ENCODE results near the gene PLCL2. TPM values are rescaled to one million over a fixed set of nuclear protein-coding genes. Genes with fewer than 3 reads are reported as not detected.
A peak's percentile ranks its signal among the peaks of the same experiment; 100 is the strongest.
"Not testable (repeated sequence)": the region's sequence is repeated elsewhere in the genome, so short reads cannot be mapped to it uniquely, and the experiment has no call there.

The PLCL2 gene
- polyA plus RNA-seq, 4 donors, result 4.0 to 16.2 (median 10.4) TPM

- no peak for DNase-seq
- Histone ChIP-seq H3K27ac (ENCODE audit: low read depth in 1 of 3, low read length in 2 of 3) (no peak overlapping the region), H3K4me1 (ENCODE audit: control insufficient read depth in 3 of 3, insufficient read depth in 2 of 3, low read depth in 1 of 3, low read length in 2 of 3) (peaks cover 0 to 7% (median 4%) of the 10 kb centered on the region in 3 donors), H3K36me3 (ENCODE audit: control insufficient read depth in 3 of 3, insufficient read depth in 2 of 3, low read depth in 1 of 3, low read length in 3 of 3) (no peaks in the 10 kb centered on the region), H3K27me3 (ENCODE audit: control insufficient read depth in 3 of 3, insufficient read depth in 3 of 3, low read length in 3 of 3) (no peaks in the 10 kb centered on the region), H3K4me3 (ENCODE audit: low read depth in 1 of 3, low read length in 3 of 3) (no peak overlapping the region), H3K9me3 (ENCODE audit: control insufficient read depth in 2 of 2, insufficient read depth in 1 of 2, low read depth in 1 of 2, low read length in 1 of 2) (no peaks in the 10 kb centered on the region)
- no peak for FAIRE-seq
- WGBS, 3 donors, result 92 to 94% (median 92%) methylated on average over 7 of the region's 7 CpGs
Observed at GRCh38 chr3:16940769-16941700, 56.3 kb downstream of the PLCL2 start.

- no peak overlapping the region for H3K27ac ChIP-seq (ENCODE audit: low read depth in 1 of 3, low read length in 2 of 3)
- no peaks in the 10 kb centered on the region for H3K9me3 ChIP-seq (ENCODE audit: control insufficient read depth in 2 of 2, insufficient read depth in 1 of 2, low read depth in 1 of 2, low read length in 1 of 2)
- no peak for FAIRE-seq
- no peak for DNase-seq
- H3K4me3 ChIP-seq (ENCODE audit: low read depth in 1 of 3, low read length in 3 of 3), result no peak overlapping the region
- peaks cover 0 to 4% (median 4%) of the 10 kb centered on the region in 3 donors for H3K4me1 ChIP-seq (ENCODE audit: control insufficient read depth in 3 of 3, insufficient read depth in 2 of 3, low read depth in 1 of 3, low read length in 2 of 3)
- no peaks in the 10 kb centered on the region for H3K36me3 ChIP-seq (ENCODE audit: control insufficient read depth in 3 of 3, insufficient read depth in 2 of 3, low read depth in 1 of 3, low read length in 3 of 3)
- no peaks in the 10 kb centered on the region for H3K27me3 ChIP-seq (ENCODE audit: control insufficient read depth in 3 of 3, insufficient read depth in 3 of 3, low read length in 3 of 3)
- 12 to 42% (median 21%) methylated on average over 1 of the region's 1 CpG for WGBS, 3 donors
Observed at GRCh38 chr3:16942955-16943354, 58.2 kb downstream of the PLCL2 start.

DNA sequence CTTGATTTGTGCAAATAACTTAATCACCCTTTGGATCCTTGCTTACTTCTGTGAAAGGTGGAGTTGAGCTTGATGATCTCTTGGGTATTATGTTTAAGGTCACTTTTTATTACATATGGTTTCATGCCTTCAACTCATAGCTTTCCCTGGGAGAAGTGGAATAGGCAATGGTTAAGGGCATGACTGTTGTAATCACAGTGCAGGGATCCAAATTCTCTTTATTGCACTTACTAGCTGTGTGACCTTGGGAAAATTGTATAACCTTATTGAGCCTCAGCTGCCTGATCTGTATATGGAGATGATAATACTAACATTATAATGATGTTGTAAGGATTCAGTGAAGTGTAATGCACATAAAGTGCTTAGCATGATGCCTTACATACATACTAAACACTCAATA lies 59.1 kb downstream of the PLCL2 start:
- H3K9me3 ChIP-seq (ENCODE audit: control insufficient read depth in 2 of 2, insufficient read depth in 1 of 2, low read depth in 1 of 2, low read length in 1 of 2), result no peaks in the 10 kb centered on the region
- no peak overlapping the region for H3K27ac ChIP-seq (ENCODE audit: low read depth in 1 of 3, low read length in 2 of 3)
- H3K4me3 ChIP-seq (ENCODE audit: low read depth in 1 of 3, low read length in 3 of 3), result no peak overlapping the region
- H3K27me3 ChIP-seq (ENCODE audit: control insufficient read depth in 3 of 3, insufficient read depth in 3 of 3, low read length in 3 of 3), result no peaks in the 10 kb centered on the region
- no peaks in the 10 kb centered on the region for H3K36me3 ChIP-seq (ENCODE audit: control insufficient read depth in 3 of 3, insufficient read depth in 2 of 3, low read depth in 1 of 3, low read length in 3 of 3)
- FAIRE-seq (no peak), DNase-seq (peak; percentile 15 to 27)
- H3K4me1 ChIP-seq (ENCODE audit: control insufficient read depth in 3 of 3, insufficient read depth in 2 of 3, low read depth in 1 of 3, low read length in 2 of 3), result peaks cover 0 to 4% (median 0%) of the 10 kb centered on the region in 3 donors

GRCh38 chr3:16944356-16944755 lies 59.6 kb downstream of the PLCL2 start:
- H3K27ac ChIP-seq (ENCODE audit: low read depth in 1 of 3, low read length in 2 of 3), result no peak overlapping the region
- DNase-seq, result peak in 1 of 2 donors; percentile 8
- H3K27me3 ChIP-seq (ENCODE audit: control insufficient read depth in 3 of 3, insufficient read depth in 3 of 3, low read length in 3 of 3), result no peaks in the 10 kb centered on the region
- H3K9me3 ChIP-seq (ENCODE audit: control insufficient read depth in 2 of 2, insufficient read depth in 1 of 2, low read depth in 1 of 2, low read length in 1 of 2), result no peaks in the 10 kb centered on the region
- H3K4me3 ChIP-seq (ENCODE audit: low read depth in 1 of 3, low read length in 3 of 3), result no peak overlapping the region
- no peaks in the 10 kb centered on the region for H3K36me3 ChIP-seq (ENCODE audit: control insufficient read depth in 3 of 3, insufficient read depth in 2 of 3, low read depth in 1 of 3, low read length in 3 of 3)
- 32 to 70% (median 32%) methylated on average over 1 of the region's 1 CpG for WGBS, 3 donors
- H3K4me1 ChIP-seq (ENCODE audit: control insufficient read depth in 3 of 3, insufficient read depth in 2 of 3, low read depth in 1 of 3, low read length in 2 of 3), result peaks cover 0 to 4% (median 0%) of the 10 kb centered on the region in 3 donors
- FAIRE-seq, result no peak

DNA sequence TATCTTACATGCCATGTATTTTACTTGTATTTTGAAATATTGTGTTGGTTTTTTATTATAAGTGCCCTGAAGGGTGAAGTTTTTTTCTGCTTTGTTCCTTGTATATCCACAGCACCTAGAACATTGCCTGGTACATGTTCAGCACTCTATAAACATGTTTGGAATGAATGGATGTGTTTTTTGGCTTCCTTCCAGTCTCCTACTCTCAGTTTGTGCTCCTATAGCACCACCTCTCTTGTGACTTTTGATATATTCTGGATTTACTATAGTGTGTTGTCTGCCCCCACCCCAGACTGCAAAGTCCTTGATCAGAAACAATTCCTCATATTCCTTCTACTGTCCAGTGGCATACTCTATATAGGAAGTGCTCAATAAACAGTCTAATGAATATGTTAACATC lies 60.6 kb downstream of the PLCL2 start:
- H3K4me3 ChIP-seq (ENCODE audit: low read depth in 1 of 3, low read length in 3 of 3), result no peak overlapping the region
- no peak for DNase-seq
- no peak for FAIRE-seq
- H3K27me3 ChIP-seq (ENCODE audit: control insufficient read depth in 3 of 3, insufficient read depth in 3 of 3, low read length in 3 of 3), result no peaks in the 10 kb centered on the region
- no peak overlapping the region for H3K27ac ChIP-seq (ENCODE audit: low read depth in 1 of 3, low read length in 2 of 3)
- no peaks in the 10 kb centered on the region for H3K36me3 ChIP-seq (ENCODE audit: control insufficient read depth in 3 of 3, insufficient read depth in 2 of 3, low read depth in 1 of 3, low read length in 3 of 3)
- no peaks in the 10 kb centered on the region for H3K9me3 ChIP-seq (ENCODE audit: control insufficient read depth in 2 of 2, insufficient read depth in 1 of 2, low read depth in 1 of 2, low read length in 1 of 2)
- H3K4me1 ChIP-seq (ENCODE audit: control insufficient read depth in 3 of 3, insufficient read depth in 2 of 3, low read depth in 1 of 3, low read length in 2 of 3), result peaks cover 0 to 4% (median 0%) of the 10 kb centered on the region in 3 donors

GRCh38 chr3:16950282-16950681 lies 65.5 kb downstream of the PLCL2 start:
- DNase-seq (no peak), FAIRE-seq (peak; percentile 86)
- no peaks in the 10 kb centered on the region for H3K9me3 ChIP-seq (ENCODE audit: control insufficient read depth in 2 of 2, insufficient read depth in 1 of 2, low read depth in 1 of 2, low read length in 1 of 2)
- no peaks in the 10 kb centered on the region for H3K27me3 ChIP-seq (ENCODE audit: control insufficient read depth in 3 of 3, insufficient read depth in 3 of 3, low read length in 3 of 3)
- 93 to 96% (median 96%) methylated on average over 2 of the region's 2 CpGs for WGBS, 3 donors
- no peak overlapping the region for H3K4me3 ChIP-seq (ENCODE audit: low read depth in 1 of 3, low read length in 3 of 3)
- H3K4me1 ChIP-seq (ENCODE audit: control insufficient read depth in 3 of 3, insufficient read depth in 2 of 3, low read depth in 1 of 3, low read length in 2 of 3), result no peaks in the 10 kb centered on the region
- no peaks in the 10 kb centered on the region for H3K36me3 ChIP-seq (ENCODE audit: control insufficient read depth in 3 of 3, insufficient read depth in 2 of 3, low read depth in 1 of 3, low read length in 3 of 3)
- H3K27ac ChIP-seq (ENCODE audit: low read depth in 1 of 3, low read length in 2 of 3), result no peak overlapping the region

GRCh38 chr3:16950845-16951244 lies 66.1 kb downstream of the PLCL2 start:
- DNase-seq (no peak), FAIRE-seq (no peak)
- Histone ChIP-seq H3K27me3 (ENCODE audit: control insufficient read depth in 3 of 3, insufficient read depth in 3 of 3, low read length in 3 of 3) (no peaks in the 10 kb centered on the region), H3K27ac (ENCODE audit: low read depth in 1 of 3, low read length in 2 of 3) (no peak overlapping the region), H3K9me3 (ENCODE audit: control insufficient read depth in 2 of 2, insufficient read depth in 1 of 2, low read depth in 1 of 2, low read length in 1 of 2) (no peaks in the 10 kb centered on the region), H3K4me3 (ENCODE audit: low read depth in 1 of 3, low read length in 3 of 3) (no peak overlapping the region), H3K4me1 (ENCODE audit: control insufficient read depth in 3 of 3, insufficient read depth in 2 of 3, low read depth in 1 of 3, low read length in 2 of 3) (no peaks in the 10 kb centered on the region), H3K36me3 (ENCODE audit: control insufficient read depth in 3 of 3, insufficient read depth in 2 of 3, low read depth in 1 of 3, low read length in 3 of 3) (no peaks in the 10 kb centered on the region)
- WGBS, 3 donors, result 91 to 95% (median 94%) methylated on average over 1 of the region's 1 CpG

DNA sequence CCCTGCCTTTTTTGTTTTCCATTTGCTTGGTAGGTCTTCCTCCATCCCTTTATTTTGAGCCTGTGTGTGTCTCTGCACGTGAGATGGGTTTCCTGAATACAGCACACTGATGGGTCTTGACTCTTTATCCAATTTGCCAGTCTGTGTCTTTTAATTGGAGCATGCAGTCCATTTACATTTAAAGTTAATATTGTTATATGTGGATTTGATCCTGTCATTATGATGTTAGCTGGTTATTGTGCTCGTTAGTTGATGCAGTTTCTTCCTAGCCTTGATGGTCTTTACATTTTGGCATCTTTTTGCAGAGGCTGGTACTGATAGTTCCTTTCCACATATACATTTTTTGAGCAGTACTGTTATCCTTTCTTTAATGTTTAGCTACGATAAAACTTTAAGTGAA lies 73.1 kb downstream of the PLCL2 start:
- not testable (repeated sequence) for H3K27me3 ChIP-seq (ENCODE audit: control insufficient read depth in 3 of 3, insufficient read depth in 3 of 3, low read length in 3 of 3); H3K9me3 ChIP-seq (ENCODE audit: control insufficient read depth in 2 of 2, insufficient read depth in 1 of 2, low read depth in 1 of 2, low read length in 1 of 2); H3K27ac ChIP-seq (ENCODE audit: low read depth in 1 of 3, low read length in 2 of 3); H3K4me3 ChIP-seq (ENCODE audit: low read depth in 1 of 3, low read length in 3 of 3); FAIRE-seq; H3K4me1 ChIP-seq (ENCODE audit: control insufficient read depth in 3 of 3, insufficient read depth in 2 of 3, low read depth in 1 of 3, low read length in 2 of 3); H3K36me3 ChIP-seq (ENCODE audit: control insufficient read depth in 3 of 3, insufficient read depth in 2 of 3, low read depth in 1 of 3, low read length in 3 of 3); DNase-seq
- WGBS, 3 donors, result 89 to 97% (median 93%) methylated on average over 3 of the region's 3 CpGs

- no peaks in the 10 kb centered on the region for H3K36me3 ChIP-seq (ENCODE audit: control insufficient read depth in 3 of 3, insufficient read depth in 2 of 3, low read depth in 1 of 3, low read length in 3 of 3)
- DNase-seq (no peak), FAIRE-seq (no peak)
- H3K27me3 ChIP-seq (ENCODE audit: control insufficient read depth in 3 of 3, insufficient read depth in 3 of 3, low read length in 3 of 3), result no peaks in the 10 kb centered on the region
- no peaks in the 10 kb centered on the region for H3K4me1 ChIP-seq (ENCODE audit: control insufficient read depth in 3 of 3, insufficient read depth in 2 of 3, low read depth in 1 of 3, low read length in 2 of 3)
- H3K9me3 ChIP-seq (ENCODE audit: control insufficient read depth in 2 of 2, insufficient read depth in 1 of 2, low read depth in 1 of 2, low read length in 1 of 2), result peaks cover 0 to 7% of the 10 kb centered on the region in 2 donors
- no peak overlapping the region for H3K4me3 ChIP-seq (ENCODE audit: low read depth in 1 of 3, low read length in 3 of 3)
- 91 to 100% (median 95%) methylated on average over 2 of the region's 2 CpGs for WGBS, 3 donors
- no peak overlapping the region for H3K27ac ChIP-seq (ENCODE audit: low read depth in 1 of 3, low read length in 2 of 3)
Observed at GRCh38 chr3:16960125-16960524, 75.4 kb downstream of the PLCL2 start.

Measured in small intestine (tissue), 7 donors.